Measurements from ENCODE around the gene PARD3.

Gene PARD3

DNA sequence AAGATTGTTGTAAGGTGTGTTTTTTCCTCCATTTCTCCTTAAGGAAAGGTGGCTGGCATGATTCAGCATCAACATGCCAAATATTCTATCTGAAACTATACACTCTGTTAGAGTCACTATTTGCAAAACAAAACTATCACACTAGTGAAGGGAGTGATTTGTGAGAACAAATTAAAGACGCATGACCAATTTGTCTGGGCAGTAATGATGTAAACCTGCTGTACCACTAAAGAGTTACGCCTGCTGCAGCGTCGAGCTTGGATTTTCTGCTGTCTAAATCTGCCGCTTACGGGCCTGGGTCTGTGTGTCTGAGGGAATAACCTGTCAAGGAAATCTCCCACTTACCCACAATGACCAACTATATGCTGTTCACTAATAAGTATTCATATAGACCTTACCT lies 648.3 kb downstream of the PARD3 start:
- DNase-seq: no peak

DNA sequence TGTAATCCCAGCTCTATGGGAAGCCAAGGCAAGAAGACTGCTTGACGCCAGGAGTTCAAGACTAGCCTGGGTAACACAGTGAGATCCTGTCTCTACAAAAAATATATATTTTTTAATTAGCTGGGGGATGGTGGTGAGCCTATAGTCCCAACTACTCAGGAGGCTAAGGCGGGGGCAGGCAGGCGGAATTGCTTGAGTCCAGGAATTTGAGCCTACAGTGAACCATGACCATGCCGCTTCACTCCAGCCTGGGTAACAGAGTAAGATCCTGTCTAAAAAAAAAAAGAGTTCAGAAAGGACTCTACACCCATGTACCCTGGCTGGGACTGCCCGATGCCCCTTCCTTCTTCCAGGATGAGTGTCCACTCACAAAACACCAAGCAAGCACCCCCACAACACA lies 648.7 kb downstream of the PARD3 start:
- DNase-seq: no peak

DNA sequence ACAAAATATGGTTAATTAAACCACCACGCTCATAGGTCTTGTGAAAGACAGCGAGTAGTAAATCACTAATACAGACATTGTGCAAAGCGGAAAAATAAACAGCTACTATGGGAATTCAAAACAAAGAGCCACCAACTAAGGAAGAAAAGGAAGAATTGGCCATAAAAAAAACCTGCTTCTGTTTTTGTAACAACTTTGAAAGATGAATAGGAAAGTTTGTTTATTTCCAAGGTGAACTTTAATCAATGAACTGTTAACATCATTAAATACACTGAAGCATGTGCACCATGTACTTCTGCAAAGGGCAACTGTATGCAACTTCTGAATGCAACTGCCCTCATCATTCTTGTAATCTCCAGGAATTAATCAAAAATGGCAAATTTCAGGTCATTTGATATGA lies 651.1 kb downstream of the PARD3 start:
- DNase-seq: no peak

DNA sequence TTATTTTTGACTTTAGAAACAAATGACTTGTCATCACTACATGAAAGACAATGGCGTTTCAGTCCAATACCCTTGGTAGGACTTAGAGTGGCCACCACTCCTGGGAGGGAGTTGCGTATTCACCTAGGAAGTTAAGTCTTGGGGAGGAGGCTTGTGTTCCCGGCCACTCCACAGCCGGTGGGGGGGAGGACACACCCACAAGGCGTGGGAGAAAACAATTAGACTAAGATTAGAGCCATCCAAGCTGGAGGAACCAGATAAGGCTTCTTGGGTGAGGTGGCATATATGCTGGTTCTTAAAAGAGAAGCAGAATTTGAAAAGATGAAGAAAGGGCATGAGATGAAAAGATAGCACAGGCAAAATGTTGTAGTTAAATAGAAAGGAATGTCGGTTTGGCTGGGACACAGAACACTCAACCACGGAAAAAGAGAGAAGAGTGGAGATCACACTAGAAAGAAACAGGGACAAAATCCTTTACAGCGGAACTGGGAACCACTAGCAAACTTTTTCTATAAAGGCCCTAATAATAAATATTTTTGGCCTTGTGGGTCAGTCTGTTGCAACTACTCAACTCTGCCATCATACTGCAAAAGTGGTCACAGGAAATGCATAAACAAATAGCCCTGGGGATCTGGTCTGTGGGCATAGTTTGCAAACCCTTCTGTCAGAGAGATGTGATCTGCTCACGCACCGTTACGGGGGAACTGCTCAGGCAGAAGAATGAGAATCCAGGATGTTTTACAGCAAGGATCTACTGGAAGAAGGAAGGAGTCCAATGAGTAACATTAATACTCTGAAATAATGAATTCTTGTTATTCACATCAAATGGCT lies 651.8 kb downstream of the PARD3 start:
- DNase-seq: no peak

DNA sequence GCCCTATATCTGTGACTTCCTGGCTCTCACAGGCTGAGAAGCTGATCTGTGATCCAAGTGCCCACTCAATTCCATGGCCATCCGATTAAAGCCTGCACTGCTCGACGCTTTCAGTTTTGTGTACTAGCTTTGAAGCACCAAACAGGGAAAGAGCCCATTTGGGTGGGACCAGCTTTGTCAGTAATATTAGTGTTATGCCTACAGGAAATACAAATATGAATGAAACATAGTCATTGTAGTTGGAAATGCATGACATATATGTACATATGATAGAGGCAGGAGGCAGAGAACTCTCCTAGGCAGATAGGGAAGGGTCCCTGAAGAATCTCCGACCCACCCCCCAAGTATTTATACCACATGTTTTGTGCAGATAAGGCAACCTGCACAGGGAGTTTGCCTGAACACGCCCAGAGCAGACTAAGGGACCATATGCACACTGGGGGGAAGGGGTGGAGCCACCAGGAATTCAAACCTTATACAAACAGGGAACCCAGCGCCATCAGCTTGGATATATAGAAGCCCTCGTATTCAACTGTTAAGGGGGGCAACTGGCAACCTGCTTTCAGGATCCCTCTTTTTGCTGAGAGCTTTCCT lies 653.2 kb downstream of the PARD3 start:
- DNase-seq: no peak

DNA sequence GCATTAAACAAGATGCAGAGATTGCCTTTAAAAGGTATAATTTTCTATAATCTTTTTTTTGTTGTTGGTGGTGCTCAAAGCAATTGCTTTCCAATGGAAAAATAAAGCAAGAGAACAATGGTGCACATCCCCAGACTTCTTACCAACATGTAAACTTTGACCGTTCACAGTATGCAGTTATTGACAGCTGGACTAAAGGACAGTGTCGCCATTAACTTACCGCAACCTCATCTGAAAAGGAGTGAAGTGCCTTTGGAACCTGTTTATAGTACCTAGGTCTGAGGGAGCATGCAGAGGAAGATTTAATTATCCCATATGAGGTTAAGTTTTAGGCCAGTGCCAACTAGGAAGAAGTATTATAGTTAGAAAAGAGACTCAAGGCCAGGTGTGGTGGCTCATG lies 654.5 kb downstream of the PARD3 start:
- DNase-seq: no peak

DNA sequence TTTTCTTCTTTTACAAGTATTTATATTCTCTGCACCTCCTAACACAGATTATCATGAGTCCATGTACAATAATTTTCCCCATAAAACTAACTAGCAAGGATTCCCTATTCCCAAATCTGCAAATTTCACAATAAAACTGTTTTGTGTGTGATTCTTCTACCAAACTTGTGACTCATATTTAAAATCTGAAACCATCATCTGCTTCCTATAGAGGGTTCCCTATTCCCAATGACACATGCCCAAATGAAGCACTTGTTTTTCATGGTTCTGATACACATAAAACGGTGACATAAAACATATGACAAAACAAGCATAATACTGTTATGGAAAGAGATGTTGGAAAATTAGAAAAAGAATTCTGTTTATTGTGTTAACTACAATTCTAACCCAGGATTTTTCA lies 657.6 kb downstream of the PARD3 start:
- no peak for DNase-seq

DNA sequence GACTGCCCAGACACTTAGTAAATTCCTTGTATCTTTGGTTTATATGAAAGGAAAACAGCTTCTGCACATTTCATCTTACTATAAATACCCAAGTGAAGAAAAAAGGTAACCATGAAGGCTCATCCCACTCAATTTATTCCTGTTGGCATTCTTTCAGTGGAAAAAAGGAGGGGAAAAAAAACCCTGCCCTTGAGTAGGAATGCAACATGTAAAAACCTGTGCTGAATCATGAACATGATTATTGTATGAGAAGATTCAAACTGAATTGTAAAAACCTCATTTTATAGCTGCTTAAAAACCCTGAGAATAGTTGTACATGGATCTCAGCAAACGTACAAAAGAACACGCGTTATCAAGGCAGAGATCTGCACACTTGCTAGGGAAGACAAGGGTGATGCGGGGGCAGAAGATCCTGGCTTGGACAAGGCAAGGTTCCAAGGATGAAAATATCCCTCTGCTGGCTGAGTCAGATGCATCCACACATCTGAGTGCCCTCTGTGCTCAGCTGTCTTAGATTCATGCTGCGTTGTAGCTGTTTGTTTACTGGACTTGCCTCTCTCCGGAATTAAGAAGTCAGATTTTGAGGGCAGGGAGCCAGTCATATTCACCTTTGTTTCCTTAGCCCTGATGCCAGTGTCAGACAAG lies 658.2 kb downstream of the PARD3 start:
- DNase-seq: no peak

DNA sequence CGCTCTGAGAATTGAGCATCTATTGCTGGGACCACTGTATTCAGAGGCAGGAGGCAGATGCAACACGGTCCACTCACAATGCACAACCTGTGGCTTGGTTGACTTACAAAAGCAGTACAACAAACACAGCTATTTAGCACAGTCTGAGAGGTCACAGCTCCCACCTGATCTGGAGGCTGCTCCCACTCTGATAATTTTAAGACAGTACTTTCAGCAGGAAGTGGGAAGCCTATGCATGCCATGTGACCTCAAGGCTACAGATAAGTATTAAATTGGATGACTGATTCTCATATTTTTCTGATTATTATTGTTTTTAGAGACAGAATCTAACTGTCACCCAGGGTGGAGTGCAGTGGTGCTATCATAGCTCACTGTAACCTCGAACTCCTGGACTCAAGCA lies 659.3 kb downstream of the PARD3 start:
- DNase-seq: no peak

DNA sequence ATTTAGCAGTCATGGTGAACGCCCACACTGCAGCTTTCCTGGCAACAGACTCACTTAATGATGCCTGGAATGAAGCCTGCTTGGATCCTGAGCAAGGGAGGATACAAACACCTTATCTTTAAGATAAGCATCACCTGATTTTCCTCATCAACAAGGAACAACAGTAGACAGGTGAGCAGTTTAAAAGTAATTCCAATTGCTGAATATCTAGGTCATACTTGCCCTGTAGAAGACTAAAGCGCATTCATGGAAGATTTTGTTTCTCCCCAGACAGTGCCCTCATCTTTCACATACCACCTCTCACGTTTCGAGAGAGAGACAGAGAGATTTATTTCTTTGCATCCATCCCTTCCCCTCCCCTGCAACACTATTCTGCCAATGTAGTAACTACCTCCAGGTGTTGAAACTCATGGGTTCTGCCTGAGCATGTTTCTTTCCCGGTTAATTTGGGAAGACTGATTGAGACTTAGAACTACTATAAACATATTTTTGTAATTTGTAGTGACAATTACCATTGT lies 660.7 kb downstream of the PARD3 start:
- no peak for DNase-seq

DNA sequence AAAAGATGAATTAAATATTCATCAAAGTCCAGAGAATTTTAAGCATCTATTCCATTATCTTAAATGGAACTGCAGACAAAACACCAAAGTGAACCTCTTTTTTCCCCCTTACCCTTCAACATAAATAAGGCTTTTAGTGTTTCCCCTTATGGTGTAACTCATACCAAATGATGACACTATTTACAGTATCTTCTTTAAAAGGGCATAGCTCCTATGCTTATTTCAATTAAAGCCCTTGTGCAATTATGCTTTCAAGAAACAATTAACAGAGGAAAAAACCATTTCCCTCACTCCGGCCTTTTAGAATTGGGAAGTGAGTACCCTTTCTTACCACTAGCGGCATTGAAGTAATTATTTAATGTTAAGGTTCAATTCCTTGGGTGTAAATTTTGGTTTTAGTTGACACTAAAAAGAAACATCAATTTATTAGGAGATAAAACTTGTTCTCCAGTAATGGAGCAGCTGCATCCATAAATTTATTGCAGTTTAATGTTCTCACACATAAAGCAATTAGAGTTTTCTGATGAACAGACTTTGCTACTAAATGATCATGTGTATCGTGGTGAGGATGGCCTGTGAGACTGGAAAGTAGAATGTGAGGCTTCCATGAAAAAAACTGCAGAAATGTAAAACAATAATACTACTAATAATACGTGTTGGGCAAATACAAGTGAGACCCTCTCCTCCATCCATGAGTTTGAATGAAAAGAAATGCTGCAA lies 661.3 kb downstream of the PARD3 start:
- no peak for DNase-seq

DNA sequence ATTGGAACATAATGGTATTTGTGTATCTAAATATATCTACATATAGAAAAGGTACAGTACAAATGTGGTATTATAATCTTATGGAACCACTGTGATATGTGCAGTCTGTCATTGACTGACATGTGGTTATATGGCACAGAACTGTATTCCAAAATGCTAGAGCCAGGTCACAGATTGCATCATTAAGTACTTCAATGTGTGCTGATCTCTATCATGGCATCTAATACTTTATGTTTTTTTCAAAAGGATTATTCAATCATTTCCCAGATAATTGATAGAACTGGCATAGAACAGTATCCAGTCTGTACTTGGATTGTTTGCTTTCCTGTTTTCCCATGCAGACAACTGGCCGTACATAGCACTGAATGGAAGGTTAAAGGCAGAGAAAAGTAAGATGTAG lies 662.7 kb downstream of the PARD3 start:
- no peak for DNase-seq

DNA sequence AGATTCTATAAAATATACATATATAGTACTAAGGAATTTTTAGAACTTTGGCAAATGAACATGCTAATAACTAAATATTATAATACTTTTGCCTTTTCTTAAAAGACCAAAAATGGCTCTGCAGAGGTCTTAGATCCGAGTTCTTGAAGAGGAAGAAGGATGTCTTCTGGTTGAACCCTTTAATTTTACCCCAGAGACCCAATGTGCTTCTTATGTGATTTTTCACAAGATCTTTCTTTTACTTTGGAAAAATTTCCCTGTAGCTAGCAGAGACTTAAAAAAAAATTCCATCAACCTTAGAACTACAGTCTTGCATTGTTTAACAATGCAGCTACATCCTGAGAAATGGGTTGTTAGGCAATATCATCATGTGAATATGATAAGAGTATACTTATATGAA lies 663.2 kb downstream of the PARD3 start:
- DNase-seq: no peak

DNA sequence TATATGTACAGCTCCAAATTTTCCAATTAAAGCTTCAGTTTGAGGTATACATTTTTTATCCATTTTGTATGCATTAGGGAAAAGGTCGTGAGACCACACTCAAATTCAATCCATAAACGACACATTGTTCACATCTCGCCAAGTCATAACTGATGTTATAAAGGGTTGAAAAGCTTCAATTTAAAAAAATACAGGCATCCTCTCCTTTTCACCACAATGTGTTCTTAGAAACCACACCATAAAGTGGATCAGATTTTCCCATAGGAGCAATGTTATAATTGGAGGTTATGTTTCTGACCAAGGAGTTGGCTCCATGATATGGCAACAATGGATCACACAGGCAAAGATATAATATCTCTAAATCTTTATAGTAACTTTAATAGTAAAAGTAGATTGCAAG lies 663.6 kb downstream of the PARD3 start:
- DNase-seq: no peak

DNA sequence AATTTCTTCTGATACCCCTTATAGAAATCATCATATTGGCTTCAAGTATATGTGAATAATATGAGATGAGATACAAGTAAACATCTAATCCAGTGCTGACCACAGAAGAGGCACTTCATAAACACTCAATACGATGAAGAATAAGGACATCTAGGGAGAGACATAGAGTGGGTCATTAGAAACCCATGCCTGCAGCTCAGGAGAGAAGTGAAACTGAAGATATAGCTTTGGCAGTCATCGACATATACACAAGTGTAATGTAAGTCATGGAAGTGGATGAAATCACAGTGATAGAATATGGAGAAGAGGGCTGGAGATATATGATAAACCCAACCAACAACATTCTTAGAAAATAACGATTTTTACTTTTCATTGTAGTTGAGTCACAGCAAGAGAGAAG lies 665.0 kb downstream of the PARD3 start:
- DNase-seq: no peak

DNA sequence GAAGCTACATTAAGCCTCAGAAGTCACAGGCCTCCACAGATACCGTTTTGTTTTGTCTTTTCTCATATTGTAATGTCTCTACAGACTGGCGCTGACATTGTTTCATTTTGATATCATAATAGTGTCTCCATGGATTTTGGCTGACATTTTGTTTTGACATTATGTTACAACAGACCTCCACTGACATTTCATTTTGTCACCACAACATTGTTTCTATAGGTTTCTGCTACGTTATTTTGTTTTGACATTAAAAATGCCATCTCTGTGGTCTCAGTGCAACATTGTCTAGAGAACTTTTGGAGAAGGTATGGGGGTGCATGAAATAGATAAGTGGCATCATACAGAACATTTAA lies 666.8 kb downstream of the PARD3 start:
- DNase-seq: no peak

DNA sequence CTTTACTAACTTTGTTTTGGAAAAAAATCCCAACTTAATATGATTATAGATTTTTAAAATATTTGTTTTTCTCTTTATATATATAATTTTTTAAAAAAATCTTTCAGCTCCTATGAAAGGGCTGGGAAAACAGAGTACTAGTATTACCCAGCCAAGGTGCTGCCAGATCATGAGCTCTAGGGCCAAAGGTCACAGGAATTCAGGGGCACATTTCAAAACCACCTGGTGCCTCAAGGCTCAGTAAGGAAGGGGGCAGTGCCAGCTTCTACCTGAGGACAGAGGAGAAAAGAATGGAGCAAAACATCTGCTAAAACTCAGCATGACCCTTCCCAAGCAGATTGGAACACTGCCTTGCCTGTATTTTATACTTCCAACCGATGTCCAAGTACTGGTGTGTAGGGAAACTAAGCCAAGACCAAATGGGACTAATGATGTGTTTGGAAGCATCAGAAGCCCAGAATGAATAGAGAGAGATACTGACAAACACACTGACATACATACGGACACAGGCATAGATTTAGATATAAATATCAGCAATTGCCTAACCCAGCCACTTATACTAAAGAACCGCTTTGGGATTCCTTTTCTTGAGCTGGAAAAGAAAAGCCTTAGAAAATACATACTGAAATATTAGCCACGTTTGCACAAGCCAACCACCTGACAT lies 667.3 kb downstream of the PARD3 start:
- DNase-seq: no peak

DNA sequence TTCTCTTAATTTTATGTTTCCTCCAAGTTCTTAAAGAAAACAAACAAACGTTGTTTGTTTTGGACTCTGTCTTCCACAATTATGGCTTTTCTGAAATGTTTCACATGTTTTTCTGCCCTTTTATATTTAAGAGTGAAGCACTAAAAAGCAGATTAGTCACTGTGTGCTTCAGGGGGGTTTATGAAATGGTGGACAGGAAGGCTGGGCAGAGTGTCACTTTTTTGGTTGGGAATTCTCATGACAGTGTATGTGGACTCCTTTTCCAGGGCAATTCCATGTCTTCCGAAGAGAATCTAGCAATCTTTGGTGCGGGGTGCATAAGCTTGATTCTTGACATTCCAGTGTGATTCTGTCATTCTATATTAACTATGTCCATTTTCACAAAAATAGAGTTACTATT lies 669.4 kb downstream of the PARD3 start:
- no peak for DNase-seq

DNA sequence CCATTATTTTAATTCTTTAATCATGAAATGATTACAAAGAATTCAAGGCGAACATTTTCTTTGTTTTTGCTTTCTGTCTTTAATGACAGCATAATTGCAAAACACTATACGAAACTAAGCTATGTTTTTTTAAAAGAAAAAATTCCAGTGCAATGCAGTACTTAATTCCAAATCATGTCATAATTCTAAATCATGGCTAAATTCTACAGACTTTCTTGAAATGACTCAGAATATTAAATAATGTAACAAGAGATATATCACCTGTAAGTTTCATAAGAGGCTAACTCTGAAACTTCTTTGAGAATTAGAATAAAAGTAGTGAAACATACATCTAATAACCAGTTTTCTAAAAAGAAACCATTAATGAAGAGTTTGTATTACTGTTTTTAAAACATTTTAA lies 671.6 kb downstream of the PARD3 start:
- no peak for DNase-seq

DNA sequence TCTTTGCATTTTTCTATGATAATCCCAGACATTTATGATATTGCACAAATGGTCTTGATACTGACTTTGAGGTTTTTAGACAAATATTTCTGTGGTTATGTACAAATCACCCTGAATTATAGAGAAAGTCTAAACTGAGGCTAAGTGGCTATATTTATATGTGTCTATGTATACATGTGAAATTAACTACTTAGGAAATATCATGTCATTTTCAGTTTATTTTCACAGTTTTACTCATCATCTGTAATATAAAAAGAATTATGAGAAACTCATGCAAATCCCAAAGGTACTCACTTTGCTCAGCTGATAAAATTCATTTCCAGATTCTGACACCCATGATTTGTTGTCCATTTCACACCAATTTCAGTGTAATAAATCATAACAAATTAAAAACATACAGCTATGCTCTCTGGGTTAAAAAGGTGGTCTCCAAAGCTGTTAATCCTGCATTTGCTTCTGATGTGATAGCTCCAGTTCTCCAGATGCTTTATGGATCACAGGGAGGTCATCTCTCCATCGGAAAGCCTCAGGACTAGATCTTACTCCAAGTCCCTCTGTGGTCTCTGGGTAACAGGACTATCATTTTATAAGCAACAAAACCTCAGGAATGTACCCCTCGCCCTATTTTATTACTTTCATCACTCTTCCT lies 673.9 kb downstream of the PARD3 start:
- DNase-seq: no peak

DNA sequence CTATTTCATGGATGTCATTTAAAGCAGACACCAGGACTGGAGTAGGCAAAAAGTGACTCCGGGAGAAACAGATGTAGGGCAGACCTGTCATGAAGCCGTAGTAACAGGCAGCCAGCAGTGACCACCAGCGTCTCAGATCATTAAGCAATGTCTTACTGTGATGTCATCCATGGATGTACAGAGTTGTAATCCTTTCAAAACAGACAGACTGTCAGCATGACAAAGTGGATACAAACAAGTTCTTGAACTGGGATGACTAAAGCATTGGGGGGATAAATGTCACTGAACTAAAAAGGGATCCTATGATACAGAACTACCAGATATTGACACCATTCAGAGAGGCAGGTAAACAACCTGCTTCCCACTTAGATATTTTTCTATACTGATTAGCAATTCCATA lies 675.5 kb downstream of the PARD3 start:
- no peak for DNase-seq

DNA sequence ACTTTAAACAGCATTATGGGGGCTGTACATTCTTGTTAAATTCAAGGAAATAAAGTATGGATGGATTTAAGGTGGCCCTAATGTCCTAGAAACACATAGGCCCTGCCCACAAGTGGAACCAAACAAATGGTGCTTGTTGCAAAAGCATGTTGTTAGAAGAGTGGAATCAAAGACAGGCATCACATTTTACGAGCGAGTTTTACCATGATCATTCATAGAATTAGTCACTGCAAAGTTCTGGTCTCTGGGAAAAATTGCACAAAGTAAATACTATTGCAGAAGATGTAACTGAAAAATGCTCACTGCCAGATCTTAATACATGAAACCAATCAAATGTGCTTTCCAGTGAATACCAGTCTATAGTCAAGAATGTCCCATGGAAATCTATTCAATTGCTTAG lies 677.1 kb downstream of the PARD3 start:
- DNase-seq: no peak

DNA sequence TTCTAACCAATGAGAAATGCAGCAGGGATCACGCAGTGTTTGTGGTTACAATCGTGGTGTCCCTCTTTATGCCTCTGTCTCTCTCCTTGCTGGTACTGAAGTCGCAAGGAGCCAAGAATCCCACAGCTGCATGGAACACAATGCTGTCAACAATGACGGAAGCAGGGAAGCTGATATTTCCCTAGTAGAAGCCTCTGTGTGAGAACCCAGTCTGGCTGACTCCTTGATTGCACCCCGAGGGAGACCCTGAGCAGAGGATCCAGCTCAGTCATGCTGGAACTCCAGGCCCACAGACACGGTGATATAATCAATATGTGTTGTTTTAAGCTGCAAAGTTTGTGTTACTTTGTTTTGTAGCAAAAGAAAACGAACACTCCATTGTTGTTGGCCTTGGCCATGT lies 677.9 kb downstream of the PARD3 start:
- DNase-seq: no peak
